Mononuclear cell (primary cell): Measurements from ENCODE around the gene SSC5D. TPM values are rescaled to one million over a fixed set of nuclear protein-coding genes. Genes with fewer than 3 reads are reported as not detected.

Experiments
- H3K27me3 ChIP-seq: 2 replicates; pipeline ENCODE4 v1.6.0; 2011; ENCODE audit warnings: low read length, control low read depth; ENCODE audit not compliant: insufficient read depth
- H3K4me1 ChIP-seq: 2 replicates; pipeline ENCODE4 v1.5.1; 2011; ENCODE audit warnings: mild to moderate bottlenecking, low read length, control low read depth; ENCODE audit not compliant: insufficient read depth
- H3K4me3 ChIP-seq: 2 replicates; pipeline ENCODE4 v1.5.1; 2011; ENCODE audit warnings: mild to moderate bottlenecking, low read length, moderate library complexity
- H3K9me3 ChIP-seq: 2 replicates; pipeline ENCODE4 v1.5.1; 2011; ENCODE audit warnings: low read depth, mild to moderate bottlenecking, control low read depth, low read length
- total RNA-seq: library from RNA; depleted of rRNA; stranded (reverse); fragments of >200 nt; gene quantifications from one replicate; pipeline ENCODE4 v1.2.3, GENCODE V29; 2012

The SSC5D gene
- total RNA-seq, 1 donor, result 0.10 TPM

GRCh38 chr19:55538132-55538531 is 49.9 kb downstream of the SSC5D start:
- Histone ChIP-seq H3K9me3 (no peaks in the 10 kb centered on the region), H3K27me3 (no peaks in the 10 kb centered on the region)

GRCh38 chr19:55539090-55539984 is 51.1 kb downstream of the SSC5D start:
- no peaks in the 10 kb centered on the region for H3K27me3 ChIP-seq
- H3K4me3 ChIP-seq, result no peak overlapping the region
- H3K4me1 ChIP-seq, result no peaks in the 10 kb centered on the region
- no peaks in the 10 kb centered on the region for H3K9me3 ChIP-seq

More at GRCh38 chr19:55538132-55538531, 49.9 kb downstream of the SSC5D start:
- H3K4me3 ChIP-seq, result no peak overlapping the region
- H3K4me1 ChIP-seq, result no peaks in the 10 kb centered on the region

GRCh38 chr19:55540619-55541018 is 52.4 kb downstream of the SSC5D start:
- Histone ChIP-seq H3K4me1 (no peaks in the 10 kb centered on the region), H3K9me3 (no peaks in the 10 kb centered on the region), H3K4me3 (no peak overlapping the region), H3K27me3 (no peaks in the 10 kb centered on the region)

GRCh38 chr19:55541091-55541490 is 52.9 kb downstream of the SSC5D start:
- H3K27me3 ChIP-seq, result no peaks in the 10 kb centered on the region
- H3K4me1 ChIP-seq, result no peaks in the 10 kb centered on the region
- H3K9me3 ChIP-seq, result no peaks in the 10 kb centered on the region
- H3K4me3 ChIP-seq, result no peak overlapping the region

- H3K9me3 ChIP-seq, result no peaks in the 10 kb centered on the region
- H3K4me1 ChIP-seq, result no peaks in the 10 kb centered on the region
- H3K4me3 ChIP-seq, result no peak overlapping the region
- no peaks in the 10 kb centered on the region for H3K27me3 ChIP-seq
Measured at GRCh38 chr19:55542292-55542855, 54.1 kb downstream of the SSC5D start.

- no peak overlapping the region for H3K4me3 ChIP-seq
- H3K27me3 ChIP-seq, result no peaks in the 10 kb centered on the region
- no peaks in the 10 kb centered on the region for H3K9me3 ChIP-seq
- H3K4me1 ChIP-seq, result no peaks in the 10 kb centered on the region
Measured at GRCh38 chr19:55543567-55543966, 55.3 kb downstream of the SSC5D start.

GRCh38 chr19:55544014-55544413 is 55.8 kb downstream of the SSC5D start:
- H3K9me3 ChIP-seq, result no peaks in the 10 kb centered on the region
- no peak overlapping the region for H3K4me3 ChIP-seq
- H3K4me1 ChIP-seq, result no peaks in the 10 kb centered on the region
- H3K27me3 ChIP-seq, result no peaks in the 10 kb centered on the region

- Histone ChIP-seq H3K27me3 (no peaks in the 10 kb centered on the region), H3K9me3 (no peaks in the 10 kb centered on the region), H3K4me3 (no peak overlapping the region), H3K4me1 (no peaks in the 10 kb centered on the region)
Measured at GRCh38 chr19:55544776-55545439, 56.7 kb downstream of the SSC5D start.

- Histone ChIP-seq H3K4me1 (no peaks in the 10 kb centered on the region), H3K27me3 (no peaks in the 10 kb centered on the region), H3K9me3 (no peaks in the 10 kb centered on the region), H3K4me3 (no peak within 1 kb of the TSS)
Measured at GRCh38 chr19:55545443-55545842, 57.2 kb downstream of the SSC5D start, which contains the start of gene SBK3. Gene SBK3 (minus strand): TSS chr19:55545543. CDS start chr19:55545543, 0 bp downstream.

GRCh38 chr19:55546011-55546410 is 57.8 kb downstream of the SSC5D start:
- Histone ChIP-seq H3K4me1 (no peaks in the 10 kb centered on the region), H3K27me3 (no peaks in the 10 kb centered on the region), H3K9me3 (no peaks in the 10 kb centered on the region), H3K4me3 (no peak overlapping the region)

GRCh38 chr19:55546822-55547614 is 58.8 kb downstream of the SSC5D start:
- no peaks in the 10 kb centered on the region for H3K27me3 ChIP-seq
- no peaks in the 10 kb centered on the region for H3K4me1 ChIP-seq
- H3K4me3 ChIP-seq, result no peak overlapping the region
- no peaks in the 10 kb centered on the region for H3K9me3 ChIP-seq

- H3K27me3 ChIP-seq, result no peaks in the 10 kb centered on the region
- H3K9me3 ChIP-seq, result no peaks in the 10 kb centered on the region
- no peak overlapping the region for H3K4me3 ChIP-seq
- H3K4me1 ChIP-seq, result no peaks in the 10 kb centered on the region
Measured at GRCh38 chr19:55549500-55550320, 61.5 kb downstream of the SSC5D start.

- no peaks in the 10 kb centered on the region for H3K4me1 ChIP-seq
- no peaks in the 10 kb centered on the region for H3K27me3 ChIP-seq
- no peaks in the 10 kb centered on the region for H3K9me3 ChIP-seq
- H3K4me3 ChIP-seq, result no peak overlapping the region
Measured at GRCh38 chr19:55550321-55550650, 62.0 kb downstream of the SSC5D start.

GRCh38 chr19:55552206-55552605 is 64.0 kb downstream of the SSC5D start:
- Histone ChIP-seq H3K4me1 (no peaks in the 10 kb centered on the region), H3K9me3 (no peaks in the 10 kb centered on the region), H3K4me3 (no peak overlapping the region), H3K27me3 (no peaks in the 10 kb centered on the region)
